HepG2 (cell line): Measurements from ENCODE around the gene ZNF185. TPM values are rescaled to one million over a fixed set of nuclear protein-coding genes. Genes with fewer than 3 reads are reported as not detected.
A peak's percentile ranks its signal among the peaks of the same experiment; 100 is the strongest.

Experiments
- ATF3 ChIP-seq: sonication (generic); formaldehyde crosslinking; IDR thresholded peaks from 2 replicates; pipeline ENCODE4 v1.4.0; 2020; ENCODE audit warnings: missing genetic modification reagents
- CBX2 ChIP-seq, 2 experiments: fragments of 200-600 bp in 1 of 2; sonication (generic); formaldehyde crosslinking in 1 of 2; IDR thresholded peaks; 2 replicates each; pipeline versions ENCODE4 v1.7.0 to v1.8.1; 2018 to 2022; ENCODE audit warnings: low read depth in 2 of 2, low read length in 1 of 2, mild to moderate bottlenecking in 1 of 2, missing genetic modification reagents in 1 of 2
- CTCF ChIP-seq: sonication (generic); formaldehyde crosslinking; IDR thresholded peaks from 2 replicates; pipeline ENCODE4 v1.5.0; 2020; ENCODE audit warnings: mild to moderate bottlenecking, missing genetic modification reagents, moderate library complexity
- KDM3A ChIP-seq: IDR thresholded peaks from 2 replicates; pipeline ENCODE4 v1.6.1; 2018; ENCODE audit warnings: low read depth, missing compliant biosample characterization
- RARA ChIP-seq: IDR thresholded peaks from 2 replicates; pipeline ENCODE4 v1.6.1; 2016; ENCODE audit warnings: missing genetic modification reagents, missing compliant biosample characterization
- SALL2 ChIP-seq: sonication (generic); formaldehyde crosslinking; IDR thresholded peaks from 2 replicates; pipeline ENCODE4 v1.8.1; 2023; ENCODE audit warnings: mild to moderate bottlenecking, missing genetic modification reagents, inconsistent platforms
- THAP11 ChIP-seq: IDR thresholded peaks from 2 replicates; pipeline ENCODE4 v1.6.1; 2016; ENCODE audit warnings: missing biosample characterization, missing genetic modification reagents
- ZEB1 ChIP-seq: IDR thresholded peaks from 2 replicates; pipeline ENCODE4 v1.6.1; 2012; ENCODE audit warnings: mild to moderate bottlenecking, low read depth, inconsistent platforms; ENCODE audit not compliant: insufficient replicate concordance
- ZNF3 ChIP-seq: IDR thresholded peaks from 2 replicates; pipeline ENCODE4 v1.7.0; 2017; ENCODE audit warnings: inconsistent platforms
- ZNF580 ChIP-seq: IDR thresholded peaks from 2 replicates; pipeline ENCODE4 v1.6.1; 2016; ENCODE audit warnings: low read depth, borderline replicate concordance
- ZNF605 ChIP-seq: sonication (generic); formaldehyde crosslinking; IDR thresholded peaks from 2 replicates; pipeline ENCODE4 v1.8.0; 2022; ENCODE audit warnings: mild to moderate bottlenecking, missing genetic modification reagents
- ZNF670 ChIP-seq: sonication (generic); formaldehyde crosslinking; IDR thresholded peaks from 2 replicates; pipeline ENCODE4 v1.8.0; 2022; ENCODE audit warnings: mild to moderate bottlenecking, missing genetic modification reagents, borderline replicate concordance
- polyA plus RNA-seq, 8 experiments: library from polyadenylated mRNA; depleted of rRNA in 3 of 8; stranded (reverse) in 7 of 8; unstranded in 1 of 8; fragments of >200 nt; fragmentation: Illumina TruSeq in 4 of 8; extraction: Trizol in 4 of 8; gene quantifications; 2 replicates each; pipeline versions ENCODE4 v1.2.1 to v1.2.3, GENCODE V29; 2011 to 2016; ENCODE audit warnings: low read depth in 4 of 8, missing spikeins in 1 of 8, mixed read lengths in 1 of 8; ENCODE audit not compliant: insufficient read depth in 1 of 8
- total RNA-seq, 5 experiments: library from RNA; depleted of rRNA; stranded (reverse); fragments of >200 nt; fragmentation: Illumina TruSeq; extraction: Trizol; gene quantifications; 2 replicates each; pipeline ENCODE4 v1.2.3, GENCODE V29; 2016; ENCODE audit warnings: low read depth in 1 of 5
- TF ChIP-seq, protein P1 (sequence below), 2 experiments: sonication (generic) in 1 of 2; formaldehyde crosslinking in 1 of 2; IDR thresholded peaks; 2 replicates each; pipeline versions ENCODE4 v1.6.1 to v1.9.0; 2014 to 2022; ENCODE audit warnings: antibody characterized with exemption in 1 of 2, borderline replicate concordance in 1 of 2, inconsistent platforms in 1 of 2, low read depth in 1 of 2, missing genetic modification reagents in 1 of 2
- TF ChIP-seq, protein P2 (sequence below): sonication (generic); formaldehyde crosslinking; IDR thresholded peaks from 2 replicates; pipeline ENCODE4 v1.4.0; 2020; ENCODE audit warnings: missing genetic modification reagents
- TF ChIP-seq, protein P3 (sequence below): sonication (generic); formaldehyde crosslinking; IDR thresholded peaks from 2 replicates; pipeline ENCODE4 v1.4.0; 2020; ENCODE audit warnings: missing genetic modification reagents, mild to moderate bottlenecking, borderline replicate concordance

Gene ZNF185
- total and polyA plus RNA-seq, 2 of the 13 experiments (the other 11 are each of a cell fraction or from before 2014, with no cell fraction given) = 1.6 to 3.4 TPM

DNA sequence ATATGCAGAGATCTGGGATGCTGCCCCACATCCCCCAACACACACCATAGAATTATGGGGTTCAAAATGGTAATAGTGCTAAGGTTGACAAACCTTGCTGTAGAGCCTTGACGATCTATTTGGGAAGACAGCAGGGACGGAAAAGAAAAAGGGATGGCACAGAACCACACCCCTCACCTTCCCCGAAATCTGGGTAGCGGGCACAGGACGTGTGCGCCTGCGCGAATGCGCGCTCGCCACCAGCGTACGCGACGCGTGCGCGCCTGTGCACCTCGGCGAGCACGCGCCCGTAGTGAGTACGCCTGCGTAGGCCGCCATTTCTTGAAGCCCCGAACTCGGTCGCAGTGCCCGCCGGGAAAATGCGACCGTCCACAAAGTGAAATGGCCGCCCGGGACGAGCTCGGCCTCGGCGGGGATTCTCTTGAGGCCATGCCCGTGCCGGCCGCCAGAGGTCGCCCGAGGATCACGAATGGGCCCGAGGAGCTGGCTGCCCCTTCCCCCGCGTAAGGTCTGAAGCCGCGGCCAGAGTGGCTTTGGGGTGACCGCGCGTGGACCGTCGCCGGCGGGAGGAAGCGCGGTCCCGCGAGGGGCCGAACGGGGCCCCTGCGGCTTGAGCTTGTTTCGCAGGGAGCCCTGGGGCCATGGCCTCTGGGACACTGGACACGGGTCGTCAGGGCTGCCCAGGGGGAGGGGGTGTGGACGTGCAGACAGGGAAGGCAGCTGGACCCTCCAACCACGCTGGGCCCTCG, 43.6 kb downstream of the ZNF185 start (continued):
- TF ChIP-seq CBX2 (IDR thresholded peaks at IDR 0.05; ENCODE audit: low read depth, low read length) (no peak), CBX2 (CRISPR knock-in tag; IDR thresholded peaks at IDR 0.05; ENCODE audit: low read depth) (no peak), SALL2 (no peak), RARA (no peak), ZNF3 (no peak), ZNF670 (no peak), KDM3A (peak; percentile 19; the same call in 1 of the 2 replicates), ZEB1 (no peak), ZNF605 (CRISPR knock-in tag) (peak; percentile 46; the same call in 1 of the 2 replicates), ATF3 (no peak), CTCF (CRISPR knock-in tag) (peak; percentile 92), THAP11 (CRISPR knock-in tag) (peak; percentile 77), ZNF580 (no peak)
- TF ChIP-seq, protein P1, sequence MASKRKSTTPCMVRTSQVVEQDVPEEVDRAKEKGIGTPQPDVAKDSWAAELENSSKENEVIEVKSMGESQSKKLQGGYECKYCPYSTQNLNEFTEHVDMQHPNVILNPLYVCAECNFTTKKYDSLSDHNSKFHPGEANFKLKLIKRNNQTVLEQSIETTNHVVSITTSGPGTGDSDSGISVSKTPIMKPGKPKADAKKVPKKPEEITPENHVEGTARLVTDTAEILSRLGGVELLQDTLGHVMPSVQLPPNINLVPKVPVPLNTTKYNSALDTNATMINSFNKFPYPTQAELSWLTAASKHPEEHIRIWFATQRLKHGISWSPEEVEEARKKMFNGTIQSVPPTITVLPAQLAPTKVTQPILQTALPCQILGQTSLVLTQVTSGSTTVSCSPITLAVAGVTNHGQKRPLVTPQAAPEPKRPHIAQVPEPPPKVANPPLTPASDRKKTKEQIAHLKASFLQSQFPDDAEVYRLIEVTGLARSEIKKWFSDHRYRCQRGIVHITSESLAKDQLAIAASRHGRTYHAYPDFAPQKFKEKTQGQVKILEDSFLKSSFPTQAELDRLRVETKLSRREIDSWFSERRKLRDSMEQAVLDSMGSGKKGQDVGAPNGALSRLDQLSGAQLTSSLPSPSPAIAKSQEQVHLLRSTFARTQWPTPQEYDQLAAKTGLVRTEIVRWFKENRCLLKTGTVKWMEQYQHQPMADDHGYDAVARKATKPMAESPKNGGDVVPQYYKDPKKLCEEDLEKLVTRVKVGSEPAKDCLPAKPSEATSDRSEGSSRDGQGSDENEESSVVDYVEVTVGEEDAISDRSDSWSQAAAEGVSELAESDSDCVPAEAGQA (IDR thresholded peaks at IDR 0.05; ENCODE audit: low read depth) = peak; percentile 72
- TF ChIP-seq, protein P1 (CRISPR knock-in tag; IDR thresholded peaks at IDR 0.05; ENCODE audit: borderline replicate concordance) = no peak
- TF ChIP-seq, protein P2, sequence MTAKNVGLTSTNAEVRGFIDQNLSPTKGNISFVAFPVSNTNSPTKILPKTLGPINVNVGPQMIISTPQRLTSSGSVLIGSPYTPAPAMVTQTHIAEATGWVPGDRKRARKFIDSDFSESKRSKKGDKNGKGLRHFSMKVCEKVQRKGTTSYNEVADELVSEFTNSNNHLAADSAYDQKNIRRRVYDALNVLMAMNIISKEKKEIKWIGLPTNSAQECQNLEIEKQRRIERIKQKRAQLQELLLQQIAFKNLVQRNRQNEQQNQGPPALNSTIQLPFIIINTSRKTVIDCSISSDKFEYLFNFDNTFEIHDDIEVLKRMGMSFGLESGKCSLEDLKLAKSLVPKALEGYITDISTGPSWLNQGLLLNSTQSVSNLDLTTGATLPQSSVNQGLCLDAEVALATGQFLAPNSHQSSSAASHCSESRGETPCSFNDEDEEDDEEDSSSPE (CRISPR knock-in tag) = peak; percentile 46; the same call in 1 of the 2 replicates
- TF ChIP-seq, protein P3, sequence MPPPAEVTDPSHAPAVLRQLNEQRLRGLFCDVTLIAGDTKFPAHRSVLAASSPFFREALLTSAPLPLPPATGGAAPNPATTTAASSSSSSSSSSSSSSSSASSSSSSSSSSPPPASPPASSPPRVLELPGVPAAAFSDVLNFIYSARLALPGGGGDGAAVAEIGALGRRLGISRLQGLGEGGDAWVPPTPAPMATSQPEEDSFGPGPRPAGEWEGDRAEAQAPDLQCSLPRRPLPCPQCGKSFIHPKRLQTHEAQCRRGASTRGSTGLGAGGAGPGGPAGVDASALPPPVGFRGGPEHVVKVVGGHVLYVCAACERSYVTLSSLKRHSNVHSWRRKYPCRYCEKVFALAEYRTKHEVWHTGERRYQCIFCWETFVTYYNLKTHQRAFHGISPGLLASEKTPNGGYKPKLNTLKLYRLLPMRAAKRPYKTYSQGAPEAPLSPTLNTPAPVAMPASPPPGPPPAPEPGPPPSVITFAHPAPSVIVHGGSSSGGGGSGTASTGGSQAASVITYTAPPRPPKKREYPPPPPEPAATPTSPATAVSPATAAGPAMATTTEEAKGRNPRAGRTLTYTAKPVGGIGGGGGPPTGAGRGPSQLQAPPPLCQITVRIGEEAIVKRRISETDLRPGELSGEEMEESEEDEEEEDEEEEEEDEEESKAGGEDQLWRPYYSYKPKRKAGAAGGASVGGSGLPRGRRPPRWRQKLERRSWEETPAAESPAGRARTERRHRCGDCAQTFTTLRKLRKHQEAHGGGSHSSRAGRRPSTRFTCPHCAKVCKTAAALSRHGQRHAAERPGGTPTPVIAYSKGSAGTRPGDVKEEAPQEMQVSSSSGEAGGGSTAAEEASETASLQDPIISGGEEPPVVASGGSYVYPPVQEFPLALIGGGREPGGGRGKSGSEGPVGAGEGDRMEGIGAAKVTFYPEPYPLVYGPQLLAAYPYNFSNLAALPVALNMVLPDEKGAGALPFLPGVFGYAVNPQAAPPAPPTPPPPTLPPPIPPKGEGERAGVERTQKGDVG (CRISPR knock-in tag) = no peak
